ENCODE measurements around the gene SHISA6. TPM values are rescaled to one million over a fixed set of nuclear protein-coding genes. Genes with fewer than 3 reads are reported as not detected.
"Not testable (repeated sequence)": the region's sequence is repeated elsewhere in the genome, so short reads cannot be mapped to it uniquely, and the experiment has no call there.

Gene SHISA6
- total RNA-seq, 1 donor from 2014 or later = 2.0 TPM

DNA sequence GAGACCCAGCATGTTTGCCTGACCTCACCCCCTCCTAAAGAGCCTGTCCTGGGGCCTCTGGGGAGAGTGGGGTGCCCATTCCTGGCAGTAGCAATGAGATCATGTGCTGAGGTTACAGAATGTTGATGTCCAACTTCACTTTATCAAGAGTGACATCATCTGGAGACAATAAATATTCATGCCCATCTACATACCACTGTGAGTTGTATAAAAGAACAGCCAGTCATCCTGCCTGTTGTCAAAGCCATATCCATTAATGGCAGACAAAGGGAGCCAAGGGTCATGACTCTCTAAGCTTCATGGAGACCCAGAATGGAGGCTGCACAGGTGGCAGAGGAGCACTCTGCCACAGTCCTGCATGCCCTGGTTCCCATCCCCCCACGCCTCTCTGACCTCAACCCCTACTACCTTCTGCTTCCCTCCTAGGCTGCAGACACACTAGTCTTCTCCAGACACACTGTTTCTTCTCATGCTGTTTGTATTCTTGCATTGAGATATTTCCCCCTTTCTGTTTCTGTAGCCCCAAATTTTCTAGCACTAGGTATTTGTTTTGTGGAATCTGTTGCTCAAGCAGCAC, 27.1 kb downstream of the SHISA6 start:
- no peak for ATAC-seq

DNA sequence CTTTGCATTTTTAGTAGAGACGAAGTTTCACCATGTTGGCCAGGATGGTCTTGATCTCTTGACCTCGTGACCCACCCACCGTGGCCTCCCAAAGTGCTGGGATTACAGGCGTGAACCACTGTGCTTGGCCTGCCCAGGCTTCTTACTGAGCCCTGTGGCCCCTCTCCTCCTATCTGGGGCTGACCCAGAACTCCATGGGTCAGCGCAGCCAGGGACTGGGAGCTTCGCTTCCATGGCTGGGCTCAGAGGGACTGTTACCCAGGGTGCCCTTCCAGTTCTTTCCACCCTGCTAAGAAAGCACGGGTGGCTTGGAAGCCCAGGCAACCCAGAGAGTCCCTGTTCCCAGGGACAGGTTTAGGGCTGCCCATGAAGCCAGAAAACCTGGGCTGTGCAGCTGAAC, 28.2 kb downstream of the SHISA6 start:
- ATAC-seq = no peak

GRCh38 chr17:11272191-11272590, 31.2 kb downstream of the SHISA6 start:
- ATAC-seq = no peak

DNA sequence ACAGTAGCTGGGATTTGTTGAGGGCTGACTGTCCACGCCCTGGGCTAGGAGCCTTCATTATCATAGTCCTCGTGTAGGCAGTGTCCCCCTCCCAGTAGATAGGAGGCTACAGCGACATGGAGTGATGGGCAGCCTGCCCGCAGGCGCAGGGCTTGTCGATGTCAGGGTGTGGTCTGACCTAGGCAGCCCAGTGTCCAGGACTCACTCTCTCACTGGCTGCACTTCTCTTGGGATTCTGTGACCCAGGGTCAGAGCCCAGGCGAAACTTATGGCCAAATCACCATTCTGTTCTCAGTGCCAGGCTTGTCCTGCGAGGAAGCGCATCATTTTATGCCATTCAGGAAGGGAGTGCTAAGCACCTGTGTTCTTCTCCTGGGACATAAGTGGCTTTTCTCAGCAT, 32.6 kb downstream of the SHISA6 start:
- ATAC-seq = no peak

GRCh38 chr17:11274106-11274505, 33.1 kb downstream of the SHISA6 start:
- no peak for ATAC-seq

- no peak for ATAC-seq
Measured at GRCh38 chr17:11276486-11276885, 35.5 kb downstream of the SHISA6 start.

DNA sequence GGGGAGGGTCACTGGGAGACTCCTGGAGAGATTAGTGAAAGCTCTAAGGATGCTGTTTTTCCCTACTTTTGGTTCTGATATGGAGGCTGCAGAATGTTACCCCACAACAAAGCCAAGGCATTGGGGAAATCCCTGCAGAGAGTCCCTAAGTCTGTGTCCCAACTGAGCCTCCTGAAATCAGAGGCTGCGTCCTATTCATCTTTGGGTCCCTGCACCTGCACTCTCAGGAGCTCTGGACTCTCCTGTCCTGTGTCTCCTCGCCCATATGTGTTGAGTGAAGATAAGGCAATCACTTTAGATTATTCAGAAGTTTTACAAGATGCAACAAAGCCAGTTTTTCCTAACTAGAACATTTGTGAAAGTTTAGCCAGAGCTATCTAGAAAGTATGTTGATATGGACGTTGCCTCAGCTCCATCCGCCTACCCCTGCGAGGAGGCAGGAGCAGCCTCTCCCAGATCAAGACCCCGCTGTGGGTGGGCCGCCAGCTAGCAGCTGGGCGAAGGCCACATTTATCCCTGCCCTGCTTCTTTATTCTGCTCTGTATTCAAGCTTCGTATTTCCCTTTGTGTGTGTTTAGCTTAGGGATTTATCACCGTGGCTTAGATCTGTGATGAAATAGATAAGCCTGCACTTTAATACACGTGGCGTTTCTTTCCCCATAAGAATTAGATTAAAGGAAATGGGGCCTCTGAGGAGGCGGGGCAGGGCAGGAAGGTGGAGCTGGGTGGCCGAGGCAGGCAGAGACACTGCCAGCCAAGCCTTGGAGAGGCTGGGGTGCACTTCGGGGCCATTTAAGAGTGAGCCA, 37.4 kb downstream of the SHISA6 start:
- ATAC-seq = no peak

DNA sequence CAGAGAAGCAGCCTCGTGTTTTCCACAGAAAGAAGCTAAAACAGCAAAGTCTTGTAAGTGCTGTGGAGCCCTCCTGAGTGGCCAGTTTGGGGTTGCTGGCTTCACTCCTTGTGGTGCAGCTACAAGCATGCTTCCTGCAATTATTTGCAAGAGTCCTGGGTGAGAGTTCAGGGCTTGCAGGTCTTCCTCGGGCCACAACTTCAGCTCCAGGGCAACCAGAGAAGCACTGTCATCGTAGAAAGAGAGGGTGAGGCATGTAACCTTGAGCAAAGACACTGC, 37.9 kb downstream of the SHISA6 start:
- ATAC-seq = no peak

DNA sequence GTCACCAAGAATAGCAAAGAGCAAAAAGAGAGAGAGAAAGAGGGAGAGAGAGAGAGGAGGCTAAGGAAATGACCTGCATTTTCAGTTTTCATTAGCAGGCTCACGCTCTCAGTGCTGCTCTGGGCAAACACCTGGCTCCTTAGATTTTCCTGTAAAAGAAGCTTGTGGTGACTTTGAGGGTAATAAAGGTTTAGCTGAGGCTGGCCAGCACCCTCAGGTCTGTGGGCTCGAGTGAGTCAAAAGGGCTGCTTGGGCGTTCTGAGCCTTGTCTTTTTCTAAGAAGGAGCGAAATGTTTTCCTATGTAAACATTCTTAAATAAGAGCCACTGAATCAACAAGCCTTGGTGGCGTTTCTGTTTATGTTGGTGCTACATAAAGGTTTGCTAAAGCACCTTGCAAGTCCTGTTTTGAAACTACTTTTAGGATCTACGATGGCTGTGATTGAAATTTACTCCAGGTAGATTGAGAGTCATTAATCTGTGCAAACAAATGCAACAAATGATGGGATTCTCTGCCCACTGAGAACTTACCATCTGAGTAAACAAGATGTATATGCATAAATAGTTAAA, 38.8 kb downstream of the SHISA6 start:
- no peak for ATAC-seq

GRCh38 chr17:11282586-11282985, 41.6 kb downstream of the SHISA6 start:
- no peak for ATAC-seq

- ATAC-seq = no peak
Measured at GRCh38 chr17:11284811-11285210, 43.8 kb downstream of the SHISA6 start.

- no peak for ATAC-seq
Measured at GRCh38 chr17:11285946-11286345, 44.9 kb downstream of the SHISA6 start.

- no peak for ATAC-seq
Measured at GRCh38 chr17:11287791-11288190, 46.8 kb downstream of the SHISA6 start.

- no peak for ATAC-seq
Measured at GRCh38 chr17:11290814-11291213, 49.8 kb downstream of the SHISA6 start.

DNA sequence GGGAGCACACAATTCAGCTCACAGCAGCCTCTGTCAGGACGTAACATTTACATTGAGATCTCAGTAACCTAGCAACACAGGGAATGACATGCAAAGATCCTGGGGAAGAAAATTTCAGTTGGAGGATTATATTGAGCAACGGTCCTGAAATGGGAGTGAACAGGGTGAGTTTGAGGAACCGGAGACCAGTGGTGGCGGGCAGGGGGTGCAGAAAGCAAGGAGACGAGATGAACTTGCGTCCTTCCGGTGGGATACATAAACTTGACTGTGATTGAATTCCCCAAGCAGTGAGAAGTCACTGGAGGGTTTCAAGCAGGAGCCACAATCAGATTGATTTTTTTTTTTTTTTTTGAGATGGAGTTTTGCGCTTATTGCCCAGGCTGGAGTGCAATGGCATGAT, 51.5 kb downstream of the SHISA6 start:
- no peak for ATAC-seq

DNA sequence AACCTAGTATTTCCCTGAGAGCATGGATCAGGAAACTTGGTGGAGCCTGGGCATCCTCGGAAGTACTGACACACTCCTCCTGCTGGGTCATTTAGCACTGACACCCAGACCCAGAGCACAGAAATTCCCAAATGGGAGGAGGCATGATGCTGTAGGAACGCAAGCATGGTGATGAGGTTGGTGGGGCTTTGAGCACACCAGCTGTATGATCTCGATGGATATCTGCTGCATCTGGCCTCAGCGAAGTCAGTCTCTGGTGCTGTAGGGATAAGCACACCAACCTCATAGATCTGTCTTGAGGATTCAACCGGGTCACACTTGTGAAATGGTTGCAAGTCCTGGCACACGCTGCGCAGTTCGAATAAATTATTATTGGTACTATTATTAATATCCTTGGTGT, 52.5 kb downstream of the SHISA6 start:
- ATAC-seq = no peak

DNA sequence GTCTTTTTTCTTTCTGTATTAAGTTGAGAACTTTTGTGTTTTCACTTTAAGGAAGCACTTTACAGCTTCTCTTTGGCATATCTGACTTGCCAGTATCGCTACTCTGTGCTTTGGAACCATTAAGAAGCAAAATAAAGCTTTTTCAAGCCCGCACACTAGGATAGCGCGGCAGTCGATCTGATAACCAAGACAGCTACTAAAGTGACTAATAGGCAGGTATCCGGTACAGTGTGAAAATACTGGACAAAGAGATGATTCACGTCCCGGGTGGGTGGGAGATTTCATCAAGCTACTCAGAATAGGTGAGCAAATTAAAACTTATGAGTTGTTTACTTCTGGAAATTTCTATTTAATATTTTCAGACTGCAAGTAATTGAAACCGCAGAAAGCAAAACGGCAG, 53.8 kb downstream of the SHISA6 start:
- ATAC-seq = no peak

DNA sequence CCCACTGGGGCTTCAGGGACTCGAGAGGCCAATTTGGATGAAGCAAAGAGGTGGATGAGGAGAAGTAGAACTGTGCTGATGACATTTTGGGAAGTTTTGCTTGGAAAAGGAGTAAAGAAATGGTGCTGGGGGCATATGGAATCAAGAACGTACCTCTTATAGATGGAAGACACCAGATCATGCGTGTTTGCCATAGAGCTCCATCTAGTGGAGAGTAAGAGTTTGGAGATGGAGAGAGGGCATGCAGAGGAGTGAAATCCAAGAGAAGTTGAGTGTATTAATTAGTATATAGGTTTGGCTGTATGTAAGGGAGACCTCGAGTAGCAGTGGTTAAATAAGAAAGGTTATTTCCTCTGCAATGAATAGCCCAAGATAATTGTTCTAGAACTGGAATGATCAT, 56.0 kb downstream of the SHISA6 start:
- peak; percentile 48 for ATAC-seq

GRCh38 chr17:11298401-11298800, 57.4 kb downstream of the SHISA6 start:
- no peak for ATAC-seq

DNA sequence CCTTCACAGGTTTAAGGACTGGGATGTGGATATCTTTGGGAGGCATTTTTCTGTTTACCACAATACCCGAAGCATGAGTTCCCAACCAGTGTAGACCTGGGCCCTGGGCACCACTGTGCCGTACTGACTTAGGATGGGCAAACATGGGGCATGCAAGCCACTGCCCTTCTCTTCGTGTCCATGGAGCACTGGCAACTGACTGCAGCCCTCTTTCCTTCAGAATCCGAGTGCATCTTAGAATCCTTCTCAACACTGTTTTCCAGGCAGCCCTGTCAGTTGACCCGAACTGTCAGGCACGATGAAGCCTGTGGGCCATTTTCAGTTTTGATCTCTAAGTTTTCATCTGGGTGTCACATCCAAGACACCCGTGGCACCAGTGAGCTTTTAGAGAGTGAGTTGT, 59.2 kb downstream of the SHISA6 start:
- ATAC-seq = no peak

DNA sequence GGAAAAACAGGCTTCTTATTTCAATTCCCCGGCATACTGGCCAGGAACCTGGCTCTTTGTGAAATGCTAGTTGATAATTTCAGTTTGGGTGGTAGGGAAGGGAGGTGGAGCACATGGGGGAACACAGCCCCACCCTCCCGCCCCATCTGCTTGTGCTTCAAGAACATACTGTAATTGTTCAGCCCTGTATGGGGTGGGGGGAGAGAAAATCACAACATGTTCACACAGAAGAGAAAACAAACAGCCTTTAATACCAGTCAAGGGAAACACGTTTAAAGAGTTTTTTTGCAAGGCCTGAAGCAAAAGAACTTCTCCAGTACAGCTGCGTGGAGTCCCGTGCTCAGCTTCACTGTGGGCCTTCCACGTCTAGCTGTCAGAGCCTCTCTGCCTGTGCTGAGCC, 59.7 kb downstream of the SHISA6 start:
- no peak for ATAC-seq

DNA sequence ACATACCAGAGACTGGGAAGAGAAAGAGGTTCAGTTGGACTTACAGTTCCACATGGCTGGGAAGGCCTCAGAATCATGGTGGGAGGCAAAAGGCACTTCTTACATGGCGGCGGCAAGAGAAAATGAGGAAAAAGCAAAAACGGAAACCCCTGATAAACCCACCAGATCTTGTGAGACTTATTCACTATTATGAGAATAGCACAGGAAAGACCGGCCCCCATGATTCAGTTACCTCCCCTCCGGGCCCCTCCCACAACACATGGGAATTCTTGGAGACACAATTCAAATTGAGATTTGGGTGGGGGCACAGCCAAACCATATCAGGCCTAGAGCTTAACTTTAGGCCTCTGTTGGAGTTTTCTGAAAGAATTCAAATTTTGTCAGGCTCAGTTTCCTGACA, 60.9 kb downstream of the SHISA6 start:
- ATAC-seq = not testable (repeated sequence)

- ATAC-seq = no peak
Measured at GRCh38 chr17:11302401-11303186, 61.6 kb downstream of the SHISA6 start.
